22Rv1 (cell line): ENCODE measurements around the gene DNASE2.

Experiments
- ZFX ChIP-seq: fragments of 450-650 bp; IDR thresholded peaks from 2 replicates; pipeline ENCODE4 v1.6.1; 2017; ENCODE audit warnings: antibody characterized with exemption, borderline replicate concordance
- TF ChIP-seq, protein P1 (sequence below): fragments of 450-650 bp; IDR thresholded peaks from 2 replicates; pipeline ENCODE4 v1.5.1; 2017; ENCODE audit warnings: mild to moderate bottlenecking

DNA sequence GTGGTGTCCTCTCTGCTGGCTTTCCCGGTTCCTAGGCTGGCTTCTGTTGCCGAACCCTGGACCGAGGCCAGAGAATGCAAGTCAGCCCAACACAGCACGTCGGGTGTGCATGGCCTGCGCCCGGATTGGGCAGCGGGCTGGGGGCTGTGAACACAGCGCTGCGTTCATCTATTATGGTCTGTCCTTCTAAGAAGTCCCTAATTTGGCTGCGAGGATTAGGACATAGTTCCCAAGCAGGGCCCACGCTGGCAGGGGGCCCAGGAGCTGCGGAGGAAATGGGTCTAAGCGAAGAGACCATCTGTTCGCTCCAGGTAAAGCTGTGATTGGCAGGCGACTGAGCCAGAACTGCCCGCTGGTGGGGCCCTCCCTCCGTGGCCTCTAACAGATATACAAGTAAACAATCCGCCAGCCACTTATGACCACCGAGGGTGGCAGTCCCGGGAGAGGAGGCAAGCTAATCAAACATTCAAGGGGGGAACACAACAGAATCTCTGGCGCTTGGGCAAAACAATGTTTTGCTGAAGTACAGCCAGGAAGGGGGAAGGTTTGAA is 31.8 kb upstream of the DNASE2 start:
- TF ChIP-seq, protein P1, sequence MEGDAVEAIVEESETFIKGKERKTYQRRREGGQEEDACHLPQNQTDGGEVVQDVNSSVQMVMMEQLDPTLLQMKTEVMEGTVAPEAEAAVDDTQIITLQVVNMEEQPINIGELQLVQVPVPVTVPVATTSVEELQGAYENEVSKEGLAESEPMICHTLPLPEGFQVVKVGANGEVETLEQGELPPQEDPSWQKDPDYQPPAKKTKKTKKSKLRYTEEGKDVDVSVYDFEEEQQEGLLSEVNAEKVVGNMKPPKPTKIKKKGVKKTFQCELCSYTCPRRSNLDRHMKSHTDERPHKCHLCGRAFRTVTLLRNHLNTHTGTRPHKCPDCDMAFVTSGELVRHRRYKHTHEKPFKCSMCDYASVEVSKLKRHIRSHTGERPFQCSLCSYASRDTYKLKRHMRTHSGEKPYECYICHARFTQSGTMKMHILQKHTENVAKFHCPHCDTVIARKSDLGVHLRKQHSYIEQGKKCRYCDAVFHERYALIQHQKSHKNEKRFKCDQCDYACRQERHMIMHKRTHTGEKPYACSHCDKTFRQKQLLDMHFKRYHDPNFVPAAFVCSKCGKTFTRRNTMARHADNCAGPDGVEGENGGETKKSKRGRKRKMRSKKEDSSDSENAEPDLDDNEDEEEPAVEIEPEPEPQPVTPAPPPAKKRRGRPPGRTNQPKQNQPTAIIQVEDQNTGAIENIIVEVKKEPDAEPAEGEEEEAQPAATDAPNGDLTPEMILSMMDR: no peak
- TF ChIP-seq ZFX: no peak
